WERI-Rb-1 (cell line): ENCODE results near the gene TCEANC2.

ENCODE experiments used
- DNase-seq: peaks from one replicate; pipeline ENCODE4 v3.0.0-alpha.2; 2020
- H3K27ac ChIP-seq: fragments of 250-450 bp; sonication (Bioruptor Pico); 2 replicates; pipeline ENCODE4 v1.5.1; 2020; ENCODE audit warnings: mild to moderate bottlenecking, moderate library complexity
- H3K27me3 ChIP-seq: fragments of 250-450 bp; sonication (Bioruptor Pico); 2 replicates; pipeline ENCODE4 v1.5.1; 2021; ENCODE audit warnings: mild to moderate bottlenecking, low read depth, moderate library complexity; ENCODE audit not compliant: insufficient read depth, severe bottlenecking
- H3K36me3 ChIP-seq: fragments of 250-450 bp; sonication (Bioruptor Pico); 2 replicates; pipeline ENCODE4 v1.5.1; 2020; ENCODE audit warnings: mild to moderate bottlenecking, moderate library complexity
- H3K4me3 ChIP-seq: 2 replicates; pipeline ENCODE4 v1.5.1; 2011; ENCODE audit warnings: low read depth, mild to moderate bottlenecking, control low read depth, low read length
- H3K9me3 ChIP-seq: fragments of 250-450 bp; sonication (Bioruptor Pico); 2 replicates; pipeline ENCODE4 v1.5.1; 2021; ENCODE audit warnings: mild to moderate bottlenecking, moderate library complexity; ENCODE audit not compliant: severe bottlenecking
- CTCF ChIP-seq: IDR thresholded peaks from 2 replicates; pipeline ENCODE4 v1.5.1; 2011; ENCODE audit warnings: low read depth, mild to moderate bottlenecking, control low read depth, inconsistent platforms, low read length

Gene TCEANC2

GRCh38 chr1:54127594-54128300 lies 74.3 kb downstream of the TCEANC2 start:
- TF ChIP-seq CTCF = no peak
- no peaks in the 10 kb centered on the region for H3K36me3 ChIP-seq
- H3K4me3 ChIP-seq = no peak overlapping the region
- DNase-seq = no peak
- no peaks in the 10 kb centered on the region for H3K27me3 ChIP-seq
- H3K9me3 ChIP-seq = no peaks in the 10 kb centered on the region
- no peak overlapping the region for H3K27ac ChIP-seq

DNA sequence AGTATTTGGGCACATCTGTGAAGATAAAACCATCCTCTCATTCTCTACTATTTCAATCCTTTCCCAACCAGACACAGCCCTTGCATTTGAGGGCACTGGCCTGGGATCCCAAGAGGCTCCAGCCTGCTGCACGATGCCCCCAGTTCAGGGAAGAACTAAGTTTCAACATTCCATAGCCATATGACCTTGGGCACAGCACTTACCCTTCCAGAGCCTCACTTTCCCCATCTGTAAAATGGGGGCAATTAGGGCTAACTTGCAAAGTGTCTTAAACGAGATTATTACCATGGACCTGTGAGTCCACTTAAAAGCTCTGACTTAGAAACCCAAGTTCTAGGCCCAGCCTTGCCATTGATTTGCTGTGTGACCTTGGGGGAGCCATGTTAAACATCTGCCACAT lies 76.5 kb downstream of the TCEANC2 start:
- no peak for DNase-seq
- Histone ChIP-seq H3K36me3 (no peaks in the 10 kb centered on the region), H3K27me3 (no peaks in the 10 kb centered on the region), H3K9me3 (no peaks in the 10 kb centered on the region), H3K27ac (no peak overlapping the region), H3K4me3 (no peak overlapping the region)
- TF ChIP-seq CTCF = no peak

- TF ChIP-seq CTCF = no peak
- no peak overlapping the region for H3K27ac ChIP-seq
- no peaks in the 10 kb centered on the region for H3K36me3 ChIP-seq
- no peaks in the 10 kb centered on the region for H3K27me3 ChIP-seq
- no peak for DNase-seq
- no peak overlapping the region for H3K4me3 ChIP-seq
- no peaks in the 10 kb centered on the region for H3K9me3 ChIP-seq
These were observed 78.0 kb downstream of the TCEANC2 start for GRCh38 chr1:54131419-54131818.

DNA sequence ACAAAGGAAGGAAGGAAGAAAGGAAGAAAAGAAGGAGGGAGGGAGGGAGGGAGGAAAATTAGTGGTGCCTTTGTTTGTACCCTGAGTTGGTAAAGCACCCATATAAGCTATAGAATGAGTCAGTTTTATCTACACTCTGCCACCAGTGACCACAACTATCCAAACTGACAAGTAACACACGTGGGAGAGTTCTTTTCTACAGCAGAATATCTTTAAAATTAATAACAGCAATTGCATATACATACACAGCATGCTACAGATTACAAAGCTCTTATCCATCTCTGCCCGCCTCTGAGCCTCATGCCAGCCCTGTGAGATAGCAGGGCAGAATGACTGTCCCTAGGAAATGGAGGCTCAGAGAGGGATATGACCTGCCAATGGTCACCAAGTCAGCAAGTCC lies 79.1 kb downstream of the TCEANC2 start:
- H3K27ac ChIP-seq = no peak overlapping the region
- no peaks in the 10 kb centered on the region for H3K36me3 ChIP-seq
- TF ChIP-seq CTCF = no peak
- DNase-seq = no peak
- no peak overlapping the region for H3K4me3 ChIP-seq
- H3K27me3 ChIP-seq = no peaks in the 10 kb centered on the region
- no peaks in the 10 kb centered on the region for H3K9me3 ChIP-seq

GRCh38 chr1:54134295-54134694 lies 80.9 kb downstream of the TCEANC2 start:
- H3K27me3 ChIP-seq = no peaks in the 10 kb centered on the region
- no peak overlapping the region for H3K4me3 ChIP-seq
- no peak overlapping the region for H3K27ac ChIP-seq
- no peaks in the 10 kb centered on the region for H3K9me3 ChIP-seq
- no peak for DNase-seq
- TF ChIP-seq CTCF = no peak
- no peaks in the 10 kb centered on the region for H3K36me3 ChIP-seq
